GM12891 (cell line): ENCODE measurements around the gene ARHGEF28.

Experiments used
- POLR2A ChIP-seq: IDR thresholded peaks from 2 replicates; pipeline ENCODE4 v1.6.1; 2011; ENCODE audit warnings: low read depth, low read length, control low read depth
- POLR2AphosphoS5 ChIP-seq: IDR thresholded peaks from 2 replicates; pipeline ENCODE4 v1.6.1; 2011; ENCODE audit warnings: low read depth, low read length, control low read depth
- SPI1 ChIP-seq: IDR thresholded peaks from 2 replicates; pipeline ENCODE4 v1.6.1; 2011; ENCODE audit warnings: low read depth, low read length, control low read depth

DNA sequence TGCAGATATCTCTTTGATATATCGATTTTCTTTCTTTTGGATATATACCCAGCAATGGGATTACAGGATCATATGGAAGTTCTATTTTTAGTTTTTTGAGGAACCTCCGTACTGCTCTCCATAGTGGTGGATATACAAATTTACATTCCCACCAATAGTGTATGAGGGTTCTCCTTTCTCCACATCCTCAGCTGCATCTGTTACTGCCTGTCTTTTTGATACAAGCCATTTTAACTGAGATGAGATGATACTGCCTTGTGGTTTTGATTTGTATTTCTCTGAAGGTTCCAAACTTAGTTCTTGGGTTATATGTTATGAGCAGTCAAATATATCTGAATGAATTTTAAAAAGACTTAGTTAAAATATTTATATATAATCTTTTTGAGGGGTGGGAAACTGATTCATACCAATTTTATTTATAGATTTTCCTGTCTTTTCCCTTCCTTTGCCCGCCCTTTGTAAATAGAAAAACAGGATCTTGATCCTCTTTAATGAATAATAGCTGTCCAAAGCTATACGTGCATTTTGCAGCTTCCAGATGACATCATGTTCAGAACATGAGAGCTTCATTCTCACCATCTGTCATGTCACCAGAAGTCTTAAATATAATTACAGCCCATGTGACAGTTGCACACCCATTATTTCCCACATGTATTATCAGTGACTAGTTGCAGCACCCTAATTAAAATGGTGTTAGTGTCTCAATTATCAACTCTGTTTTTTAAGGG, 6.2 kb upstream of the ARHGEF28 start:
- TF ChIP-seq SPI1 (no peak), POLR2A (no peak), POLR2AphosphoS5 (no peak)
